MM.1S (cell line): ENCODE results near the gene OR1Q1.

Experiments used
- DNase-seq: peaks from one replicate; pipeline ENCODE4 v3.0.0-alpha.2; 2015
- H2AFZ ChIP-seq: fragments of 300-600 bp; sonication (generic); 2 replicates; pipeline ENCODE4 v1.6.0; 2016; ENCODE audit warnings: antibody characterized with exemption, low read length
- H3F3A ChIP-seq: fragments of 300-600 bp; sonication (generic); 2 replicates; pipeline ENCODE4 v1.6.1; 2016; ENCODE audit warnings: mild to moderate bottlenecking, antibody characterized with exemption, low read length, moderate library complexity, mixed read lengths; ENCODE audit not compliant: insufficient read depth
- H3K27ac ChIP-seq: fragments of 300-600 bp; sonication (generic); 2 replicates; pipeline ENCODE4 v1.5.1; 2016; ENCODE audit warnings: mild to moderate bottlenecking, low read length
- H3K27me3 ChIP-seq: fragments of 300-600 bp; sonication (generic); replicated peaks from 2 replicates; pipeline ENCODE4 v1.6.0; 2016; ENCODE audit warnings: low read length; ENCODE audit not compliant: insufficient read depth
- H3K36me3 ChIP-seq: fragments of 300-600 bp; sonication (generic); replicated peaks from 2 replicates; pipeline ENCODE4 v1.6.1; 2016; ENCODE audit warnings: mild to moderate bottlenecking, low read length, mixed read lengths; ENCODE audit not compliant: insufficient read depth
- H3K4me1 ChIP-seq: fragments of 300-600 bp; sonication (generic); 2 replicates; pipeline ENCODE4 v1.6.1; 2016; ENCODE audit warnings: low read length, mixed read lengths
- H3K4me2 ChIP-seq: fragments of 300-600 bp; sonication (generic); 2 replicates; pipeline ENCODE4 v1.6.0; 2016; ENCODE audit warnings: low read depth, low read length
- H3K4me3 ChIP-seq: fragments of 300-600 bp; sonication (generic); 2 replicates; pipeline ENCODE4 v1.5.1; 2016; ENCODE audit warnings: low read length, mixed read lengths
- H3K79me2 ChIP-seq: fragments of 300-600 bp; sonication (generic); 2 replicates; pipeline ENCODE4 v1.6.1; 2016; ENCODE audit warnings: mixed run types, low read length, mixed read lengths
- H3K9ac ChIP-seq: fragments of 300-600 bp; sonication (generic); 2 replicates; pipeline ENCODE4 v1.6.1; 2016; ENCODE audit warnings: low read length, mixed read lengths
- H3K9me2 ChIP-seq: fragments of 300-600 bp; sonication (generic); replicated peaks from 2 replicates; pipeline ENCODE4 v1.6.1; 2016; ENCODE audit warnings: mild to moderate bottlenecking, low read length, mixed read lengths; ENCODE audit not compliant: insufficient read depth
- H3K9me3 ChIP-seq: fragments of 300-600 bp; sonication (generic); replicated peaks from 2 replicates; pipeline ENCODE4 v1.6.1; 2016; ENCODE audit warnings: mild to moderate bottlenecking, low read length, mixed read lengths; ENCODE audit not compliant: insufficient read depth
- H4K20me1 ChIP-seq: fragments of 300-600 bp; sonication (generic); 2 replicates; pipeline ENCODE4 v1.6.1; 2016; ENCODE audit warnings: mild to moderate bottlenecking, low read length, moderate library complexity, mixed read lengths; ENCODE audit not compliant: insufficient read depth
- CTCF ChIP-seq: fragments of 300-600 bp; sonication (generic); IDR thresholded peaks from 2 replicates; pipeline ENCODE4 v1.5.1; 2016; ENCODE audit warnings: antibody characterized with exemption, low read length, mixed read lengths
- EZH2 ChIP-seq: fragments of 300-600 bp; sonication (generic); optimal IDR thresholded peaks from 2 replicates; pipeline ENCODE3; 2017; ENCODE audit warnings: low read depth, mild to moderate bottlenecking, antibody characterized with exemption, low read length, mixed read lengths
- EZH2phosphoT487 ChIP-seq: fragments of 300-600 bp; sonication (generic); IDR thresholded peaks from 2 replicates; pipeline ENCODE4 v1.6.1; 2018; ENCODE audit warnings: antibody characterized with exemption, low read length

The OR1Q1 gene

GRCh38 chr9:122614362-122614761 is at the start of gene OR1Q1:
Gene OR1Q1 (plus strand): TSS chr9:122614738. CDS start chr9:122614738, 0 bp downstream.
- no peak for DNase-seq
- no peak within 1 kb of the TSS for H3K4me2 ChIP-seq
- H3K79me2 ChIP-seq: no peaks in the 10 kb centered on the region
- no peaks in the 10 kb centered on the region for H3K4me1 ChIP-seq
- no peaks in the 10 kb centered on the region for H3F3A ChIP-seq
- no peak within 1 kb of the TSS for H3K9ac ChIP-seq
- no peaks in the 10 kb centered on the region for H3K36me3 ChIP-seq
- no peak within 1 kb of the TSS for H3K27ac ChIP-seq
- H3K4me3 ChIP-seq: no peak within 1 kb of the TSS
- no peak within 1 kb of the TSS for H2AFZ ChIP-seq
- no peaks in the 10 kb centered on the region for H3K9me3 ChIP-seq
- H3K9me2 ChIP-seq: no peaks in the 10 kb centered on the region
- TF ChIP-seq EZH2phosphoT487 (no peak), CTCF (no peak), EZH2 (no peak)
- H3K27me3 ChIP-seq: no peaks in the 10 kb centered on the region
- H4K20me1 ChIP-seq: no peaks in the 10 kb centered on the region

- no peaks in the 10 kb centered on the region for H3F3A ChIP-seq
- no peaks in the 10 kb centered on the region for H3K9me2 ChIP-seq
- H3K4me3 ChIP-seq: no peak overlapping the region
- no peaks in the 10 kb centered on the region for H3K4me1 ChIP-seq
- no peak overlapping the region for H3K9ac ChIP-seq
- DNase-seq: no peak
- H3K4me2 ChIP-seq: no peak overlapping the region
- no peaks in the 10 kb centered on the region for H3K27me3 ChIP-seq
- H3K9me3 ChIP-seq: no peaks in the 10 kb centered on the region
- no peaks in the 10 kb centered on the region for H4K20me1 ChIP-seq
- H3K27ac ChIP-seq: no peak overlapping the region
- H3K79me2 ChIP-seq: no peaks in the 10 kb centered on the region
- H3K36me3 ChIP-seq: no peaks in the 10 kb centered on the region
- TF ChIP-seq EZH2phosphoT487 (no peak), CTCF (no peak), EZH2 (no peak)
- H2AFZ ChIP-seq: no peak overlapping the region
These were observed 46.6 kb upstream of the OR1Q1 start for GRCh38 chr9:122567901-122568300.

- Histone ChIP-seq H3K9ac (no peak overlapping the region), H2AFZ (no peak overlapping the region), H3K9me3 (no peaks in the 10 kb centered on the region), H3K4me2 (no peak overlapping the region; the same call in 1 of the 2 replicates), H3K27me3 (no peaks in the 10 kb centered on the region), H3K4me1 (no peaks in the 10 kb centered on the region), H3K79me2 (no peaks in the 10 kb centered on the region), H3K27ac (no peak overlapping the region), H3K9me2 (no peaks in the 10 kb centered on the region), H3F3A (no peaks in the 10 kb centered on the region), H3K4me3 (no peak overlapping the region), H4K20me1 (no peaks in the 10 kb centered on the region), H3K36me3 (no peaks in the 10 kb centered on the region)
- TF ChIP-seq EZH2: no peak
- no peak for TF ChIP-seq EZH2phosphoT487
- TF ChIP-seq CTCF: no peak
- peak; percentile 29 for DNase-seq
These were observed 42.1 kb upstream of the OR1Q1 start for GRCh38 chr9:122572456-122572855.
